Upper lobe of left lung (tissue), 6 donors: Measurements from ENCODE around the gene UNC80. TPM values are rescaled to one million over a fixed set of nuclear protein-coding genes. Genes with fewer than 3 reads are reported as not detected.

Source experiments
- ATAC-seq, 2 donors: fragments of 200-7000 bp; cut with Tn5 transposase; one replicate each; pipeline ENCODE4 v1.9.1; 2022; ENCODE audit warnings: mild to moderate bottlenecking in 2 of 2, moderate library complexity in 2 of 2; ENCODE audit not compliant: low FRiP score in 2 of 2
- DNase-seq, 2 donors: peaks; one replicate each; pipeline ENCODE4 v3.0.0-alpha.2; 2019 to 2020
- H3K27ac ChIP-seq, 4 donors: fragments of 200-600 bp; sonication (generic); one replicate each; pipeline ENCODE4 v1.5.1; 2016 to 2019
- H3K27me3 ChIP-seq, 4 donors: fragments of 200-600 bp; sonication (generic); one replicate each; pipeline ENCODE4 v1.5.1; 2017 to 2019
- H3K36me3 ChIP-seq, 4 donors: fragments of 200-600 bp; sonication (generic); one replicate each; pipeline ENCODE4 v1.5.1; 2016 to 2019
- H3K4me1 ChIP-seq, 4 donors: fragments of 200-600 bp; sonication (generic); one replicate each; pipeline ENCODE4 v1.5.1; 2018 to 2019
- H3K4me3 ChIP-seq, 4 donors: fragments of 200-600 bp; sonication (generic); one replicate each; pipeline ENCODE4 v1.5.1; 2017 to 2019; ENCODE audit warnings: mild to moderate bottlenecking in 2 of 4, moderate library complexity in 1 of 4
- H3K9me3 ChIP-seq, 4 donors: fragments of 200-600 bp; sonication (generic); one replicate each; pipeline ENCODE4 v1.5.1; 2018 to 2019
- CTCF ChIP-seq, 6 experiments: fragments of 450-650 bp in 4 of 6; fragments of 200-600 bp in 2 of 6; sonication (generic) in 2 of 6; IDR thresholded peaks; one replicate each; pipeline ENCODE4 v1.5.1; 2016 to 2019; ENCODE audit warnings: antibody characterized with exemption in 6 of 6
- EP300 ChIP-seq, 4 donors: sonication (generic); formaldehyde crosslinking; IDR thresholded peaks; one replicate each; pipeline ENCODE4 v1.5.1; 2017; ENCODE audit warnings: antibody characterized with exemption in 4 of 4, control low read depth in 2 of 4
- POLR2A ChIP-seq, 4 donors: fragments of 450-650 bp; IDR thresholded peaks; one replicate each; pipeline ENCODE4 v1.5.1; 2016 to 2017; ENCODE audit warnings: antibody characterized with exemption in 4 of 4, mild to moderate bottlenecking in 2 of 4
- POLR2AphosphoS5 ChIP-seq, 2 donors: sonication (generic); formaldehyde crosslinking; IDR thresholded peaks; one replicate each; pipeline ENCODE4 v1.5.1; 2017; ENCODE audit warnings: antibody characterized with exemption in 2 of 2
- WGBS, 2 donors: methylation state at CpG; one replicate each; pipeline ENCODE4 v1.1.5; 2017 to 2018; 5-methylcytosine and 5-hydroxymethylcytosine counted together
- total RNA-seq, 6 donors: library from RNA; depleted of rRNA in 4 of 6; stranded (reverse); fragments of >200 nt in 4 of 6; gene quantifications; one replicate each; pipeline versions ENCODE4 v1.1.0 to v1.2.1, GENCODE V29; 2016 to 2021
- donor health status: DM: no; HTN: no; CAD: no; lungs with moderate emphysema.
- donor health status: DM: no; HTN: yes; CAD: no; lungs with severe emphysema.

Gene UNC80
- total RNA-seq, 6 donors from 2014 or later: under 0.01 to 0.39 (median 0.13) TPM; not detected in 1

GRCh38 chr2:209753020-209753419 is 18.6 kb upstream of the UNC80 start:
- Histone ChIP-seq H3K9me3 (no peaks in the 10 kb centered on the region), H3K27me3 (no peaks in the 10 kb centered on the region), H3K4me3 (no peak overlapping the region), H3K4me1 (no peaks in the 10 kb centered on the region), H3K36me3 (no peaks in the 10 kb centered on the region), H3K27ac (no peak overlapping the region)
- ATAC-seq (no peak), DNase-seq (no peak)
- 50 to 55% methylated on average over 3 of the region's 3 CpGs for WGBS, 2 donors
- TF ChIP-seq POLR2A (IDR thresholded peaks at IDR 0.05) (no peak), EP300 (IDR thresholded peaks at IDR 0.05) (no peak), POLR2AphosphoS5 (IDR thresholded peaks at IDR 0.05) (no peak)

GRCh38 chr2:209757163-209757562 is 14.5 kb upstream of the UNC80 start:
- no peak for ATAC-seq
- Histone ChIP-seq H3K27me3 (no peaks in the 10 kb centered on the region), H3K36me3 (no peaks in the 10 kb centered on the region), H3K9me3 (no peaks in the 10 kb centered on the region), H3K4me1 (no peaks in the 10 kb centered on the region), H3K4me3 (no peak overlapping the region), H3K27ac (no peak overlapping the region)
- TF ChIP-seq POLR2AphosphoS5 (IDR thresholded peaks at IDR 0.05) (no peak), CTCF (IDR thresholded peaks at IDR 0.05) (no peak), EP300 (IDR thresholded peaks at IDR 0.05) (no peak), POLR2A (IDR thresholded peaks at IDR 0.05) (no peak)
- no peak for DNase-seq

- no peak for ATAC-seq
- Histone ChIP-seq H3K4me3 (no peak overlapping the region), H3K9me3 (no peaks in the 10 kb centered on the region), H3K4me1 (no peaks in the 10 kb centered on the region), H3K36me3 (no peaks in the 10 kb centered on the region), H3K27me3 (no peaks in the 10 kb centered on the region), H3K27ac (no peak overlapping the region)
- no peak for DNase-seq
- no peak for TF ChIP-seq POLR2A (IDR thresholded peaks at IDR 0.05)
- no peak for TF ChIP-seq EP300 (IDR thresholded peaks at IDR 0.05)
- no peak for TF ChIP-seq CTCF (IDR thresholded peaks at IDR 0.05)
- TF ChIP-seq POLR2AphosphoS5 (IDR thresholded peaks at IDR 0.05): no peak
- WGBS, 2 donors: 43 to 56% methylated on average over 2 of the region's 2 CpGs
These were observed 10.1 kb upstream of the UNC80 start for GRCh38 chr2:209761566-209761965.

GRCh38 chr2:209762563-209762962 is 9.1 kb upstream of the UNC80 start:
- Histone ChIP-seq H3K9me3 (no peaks in the 10 kb centered on the region), H3K4me3 (no peak overlapping the region), H3K36me3 (no peaks in the 10 kb centered on the region), H3K27me3 (no peaks in the 10 kb centered on the region), H3K4me1 (no peaks in the 10 kb centered on the region), H3K27ac (no peak overlapping the region)
- ATAC-seq (no peak), DNase-seq (no peak)
- TF ChIP-seq EP300 (IDR thresholded peaks at IDR 0.05): no peak
- TF ChIP-seq POLR2AphosphoS5 (IDR thresholded peaks at IDR 0.05): no peak
- TF ChIP-seq POLR2A (IDR thresholded peaks at IDR 0.05): no peak
- no peak for TF ChIP-seq CTCF (IDR thresholded peaks at IDR 0.05)

- TF ChIP-seq CTCF (IDR thresholded peaks at IDR 0.05) (no peak), POLR2A (IDR thresholded peaks at IDR 0.05) (no peak), EP300 (IDR thresholded peaks at IDR 0.05) (no peak), POLR2AphosphoS5 (IDR thresholded peaks at IDR 0.05) (no peak)
- no peaks in the 10 kb centered on the region for H3K4me1 ChIP-seq
- no peak for DNase-seq
- no peak for ATAC-seq
- no peak overlapping the region for H3K4me3 ChIP-seq
- WGBS, 2 donors: 55 to 78% methylated on average over 3 of the region's 3 CpGs
- no peak overlapping the region for H3K27ac ChIP-seq
- no peaks in the 10 kb centered on the region for H3K36me3 ChIP-seq
- H3K27me3 ChIP-seq: no peaks in the 10 kb centered on the region
- H3K9me3 ChIP-seq: no peaks in the 10 kb centered on the region
These were observed 8.5 kb upstream of the UNC80 start for GRCh38 chr2:209763106-209763505.
